Transverse colon (tissue), 3 donors: ENCODE measurements around the gene DEDD.

Source experiments
- POLR2A ChIP-seq: fragments of 450-650 bp; IDR thresholded peaks from one replicate; pipeline ENCODE4 v1.6.1; 2016; ENCODE audit warnings: antibody characterized with exemption, mild to moderate bottlenecking, moderate library complexity
- TF ChIP-seq, protein P1 (sequence below), 5 experiments: fragments of 200-600 bp in 3 of 5; fragments of 450-650 bp in 2 of 5; sonication (generic) in 3 of 5; IDR thresholded peaks; 1 replicate in 2 of 5; 2 replicates in 3 of 5; pipeline ENCODE4 v1.5.1; 2016 to 2017; ENCODE audit warnings: antibody characterized with exemption in 5 of 5, inconsistent platforms in 3 of 5, mild to moderate bottlenecking in 2 of 5, moderate library complexity in 1 of 5

DNA sequence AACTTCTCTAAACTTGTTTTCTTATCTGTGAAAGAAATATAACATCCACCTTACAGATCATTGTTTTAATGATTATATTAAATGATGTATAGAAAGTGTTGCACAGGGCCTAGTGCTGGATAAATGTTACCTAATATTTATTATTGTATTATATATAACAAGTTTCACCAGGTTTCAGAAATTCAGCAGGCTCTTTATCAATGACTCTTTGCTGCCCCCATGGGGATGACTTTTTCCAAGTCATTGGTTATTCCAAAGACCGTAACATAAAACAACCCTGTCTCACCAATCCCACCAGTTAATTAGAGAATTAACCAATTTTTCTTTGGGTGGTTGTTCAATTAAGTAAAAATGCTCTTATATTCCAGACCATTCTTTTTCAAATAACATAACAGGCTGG lies 7.3 kb upstream of the DEDD start:
- no peak for TF ChIP-seq POLR2A
- TF ChIP-seq, protein P1, sequence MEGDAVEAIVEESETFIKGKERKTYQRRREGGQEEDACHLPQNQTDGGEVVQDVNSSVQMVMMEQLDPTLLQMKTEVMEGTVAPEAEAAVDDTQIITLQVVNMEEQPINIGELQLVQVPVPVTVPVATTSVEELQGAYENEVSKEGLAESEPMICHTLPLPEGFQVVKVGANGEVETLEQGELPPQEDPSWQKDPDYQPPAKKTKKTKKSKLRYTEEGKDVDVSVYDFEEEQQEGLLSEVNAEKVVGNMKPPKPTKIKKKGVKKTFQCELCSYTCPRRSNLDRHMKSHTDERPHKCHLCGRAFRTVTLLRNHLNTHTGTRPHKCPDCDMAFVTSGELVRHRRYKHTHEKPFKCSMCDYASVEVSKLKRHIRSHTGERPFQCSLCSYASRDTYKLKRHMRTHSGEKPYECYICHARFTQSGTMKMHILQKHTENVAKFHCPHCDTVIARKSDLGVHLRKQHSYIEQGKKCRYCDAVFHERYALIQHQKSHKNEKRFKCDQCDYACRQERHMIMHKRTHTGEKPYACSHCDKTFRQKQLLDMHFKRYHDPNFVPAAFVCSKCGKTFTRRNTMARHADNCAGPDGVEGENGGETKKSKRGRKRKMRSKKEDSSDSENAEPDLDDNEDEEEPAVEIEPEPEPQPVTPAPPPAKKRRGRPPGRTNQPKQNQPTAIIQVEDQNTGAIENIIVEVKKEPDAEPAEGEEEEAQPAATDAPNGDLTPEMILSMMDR (IDR thresholded peaks at IDR 0.05) = peak; percentile 30 to 42 (median 38)
